ENCODE measurements around the gene DRAM1. TPM values are rescaled to one million over a fixed set of nuclear protein-coding genes. Genes with fewer than 3 reads are reported as not detected.

The DRAM1 gene
- total and polyA plus RNA-seq, 9 of the 15 experiments (the other 6 are each of a cell fraction or from before 2014, with no cell fraction given), result 1.4 to 4.3 (median 2.7) TPM

- peak; percentile 79 for TF ChIP-seq ZNF592 (IDR thresholded peaks at IDR 0.05)
- no peak for TF ChIP-seq CBX2 (IDR thresholded peaks at IDR 0.05; ENCODE audit: insufficient read depth, low read length, poor library complexity, severe bottlenecking)
- TF ChIP-seq, protein P1, sequence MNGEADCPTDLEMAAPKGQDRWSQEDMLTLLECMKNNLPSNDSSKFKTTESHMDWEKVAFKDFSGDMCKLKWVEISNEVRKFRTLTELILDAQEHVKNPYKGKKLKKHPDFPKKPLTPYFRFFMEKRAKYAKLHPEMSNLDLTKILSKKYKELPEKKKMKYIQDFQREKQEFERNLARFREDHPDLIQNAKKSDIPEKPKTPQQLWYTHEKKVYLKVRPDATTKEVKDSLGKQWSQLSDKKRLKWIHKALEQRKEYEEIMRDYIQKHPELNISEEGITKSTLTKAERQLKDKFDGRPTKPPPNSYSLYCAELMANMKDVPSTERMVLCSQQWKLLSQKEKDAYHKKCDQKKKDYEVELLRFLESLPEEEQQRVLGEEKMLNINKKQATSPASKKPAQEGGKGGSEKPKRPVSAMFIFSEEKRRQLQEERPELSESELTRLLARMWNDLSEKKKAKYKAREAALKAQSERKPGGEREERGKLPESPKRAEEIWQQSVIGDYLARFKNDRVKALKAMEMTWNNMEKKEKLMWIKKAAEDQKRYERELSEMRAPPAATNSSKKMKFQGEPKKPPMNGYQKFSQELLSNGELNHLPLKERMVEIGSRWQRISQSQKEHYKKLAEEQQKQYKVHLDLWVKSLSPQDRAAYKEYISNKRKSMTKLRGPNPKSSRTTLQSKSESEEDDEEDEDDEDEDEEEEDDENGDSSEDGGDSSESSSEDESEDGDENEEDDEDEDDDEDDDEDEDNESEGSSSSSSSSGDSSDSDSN (IDR thresholded peaks at IDR 0.05; ENCODE audit: borderline replicate concordance in 1 of 2, low read depth in 2 of 2, low read length in 2 of 2), result peak in 1 of 2 experiments; percentile 78; a peak in 2 of 4 replicates
- TF ChIP-seq FOXO4 (CRISPR knock-in tag; IDR thresholded peaks at IDR 0.05), result no peak
- TF ChIP-seq CC2D1A (IDR thresholded peaks at IDR 0.05), result no peak
- no peak for TF ChIP-seq XRCC5 (IDR thresholded peaks at IDR 0.05; ENCODE audit: low read depth, low read length)
- TF ChIP-seq CREBBP (IDR thresholded peaks at IDR 0.05; ENCODE audit: low read depth, low read length), result no peak
- TF ChIP-seq, protein P2, sequence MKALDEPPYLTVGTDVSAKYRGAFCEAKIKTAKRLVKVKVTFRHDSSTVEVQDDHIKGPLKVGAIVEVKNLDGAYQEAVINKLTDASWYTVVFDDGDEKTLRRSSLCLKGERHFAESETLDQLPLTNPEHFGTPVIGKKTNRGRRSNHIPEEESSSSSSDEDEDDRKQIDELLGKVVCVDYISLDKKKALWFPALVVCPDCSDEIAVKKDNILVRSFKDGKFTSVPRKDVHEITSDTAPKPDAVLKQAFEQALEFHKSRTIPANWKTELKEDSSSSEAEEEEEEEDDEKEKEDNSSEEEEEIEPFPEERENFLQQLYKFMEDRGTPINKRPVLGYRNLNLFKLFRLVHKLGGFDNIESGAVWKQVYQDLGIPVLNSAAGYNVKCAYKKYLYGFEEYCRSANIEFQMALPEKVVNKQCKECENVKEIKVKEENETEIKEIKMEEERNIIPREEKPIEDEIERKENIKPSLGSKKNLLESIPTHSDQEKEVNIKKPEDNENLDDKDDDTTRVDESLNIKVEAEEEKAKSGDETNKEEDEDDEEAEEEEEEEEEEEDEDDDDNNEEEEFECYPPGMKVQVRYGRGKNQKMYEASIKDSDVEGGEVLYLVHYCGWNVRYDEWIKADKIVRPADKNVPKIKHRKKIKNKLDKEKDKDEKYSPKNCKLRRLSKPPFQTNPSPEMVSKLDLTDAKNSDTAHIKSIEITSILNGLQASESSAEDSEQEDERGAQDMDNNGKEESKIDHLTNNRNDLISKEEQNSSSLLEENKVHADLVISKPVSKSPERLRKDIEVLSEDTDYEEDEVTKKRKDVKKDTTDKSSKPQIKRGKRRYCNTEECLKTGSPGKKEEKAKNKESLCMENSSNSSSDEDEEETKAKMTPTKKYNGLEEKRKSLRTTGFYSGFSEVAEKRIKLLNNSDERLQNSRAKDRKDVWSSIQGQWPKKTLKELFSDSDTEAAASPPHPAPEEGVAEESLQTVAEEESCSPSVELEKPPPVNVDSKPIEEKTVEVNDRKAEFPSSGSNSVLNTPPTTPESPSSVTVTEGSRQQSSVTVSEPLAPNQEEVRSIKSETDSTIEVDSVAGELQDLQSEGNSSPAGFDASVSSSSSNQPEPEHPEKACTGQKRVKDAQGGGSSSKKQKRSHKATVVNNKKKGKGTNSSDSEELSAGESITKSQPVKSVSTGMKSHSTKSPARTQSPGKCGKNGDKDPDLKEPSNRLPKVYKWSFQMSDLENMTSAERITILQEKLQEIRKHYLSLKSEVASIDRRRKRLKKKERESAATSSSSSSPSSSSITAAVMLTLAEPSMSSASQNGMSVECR (CRISPR knock-in tag; IDR thresholded peaks at IDR 0.05), result 0 out of 2 replicates have a peak, but pooled peaks have one; percentile 52
- TF ChIP-seq PHF8 (IDR thresholded peaks at IDR 0.05; ENCODE audit: borderline replicate concordance, low read length), result peak; percentile 81
- TF ChIP-seq NFRKB (IDR thresholded peaks at IDR 0.05; ENCODE audit: low read depth), result no peak; the same call in 1 of the 2 replicates
- TF ChIP-seq CREB3 (tag; conservative IDR thresholded peaks at IDR 0.05; ENCODE audit: low read depth), result 0 out of 2 replicates have a peak, but pooled peaks have one; percentile 40
These were observed at the start of gene DRAM1 (continued) for GRCh38 chr12:101876861-101877805.

Measured in K562 (cell line).